ENCODE measurements around the gene HIP1. TPM values are rescaled to one million over a fixed set of nuclear protein-coding genes. Genes with fewer than 3 reads are reported as not detected.

The HIP1 gene
- 20.0 to 30.9 TPM (median 30.0 TPM) in 5 replicates for total RNA-seq (2022; extraction: Qiagen RNA extraction)

DNA sequence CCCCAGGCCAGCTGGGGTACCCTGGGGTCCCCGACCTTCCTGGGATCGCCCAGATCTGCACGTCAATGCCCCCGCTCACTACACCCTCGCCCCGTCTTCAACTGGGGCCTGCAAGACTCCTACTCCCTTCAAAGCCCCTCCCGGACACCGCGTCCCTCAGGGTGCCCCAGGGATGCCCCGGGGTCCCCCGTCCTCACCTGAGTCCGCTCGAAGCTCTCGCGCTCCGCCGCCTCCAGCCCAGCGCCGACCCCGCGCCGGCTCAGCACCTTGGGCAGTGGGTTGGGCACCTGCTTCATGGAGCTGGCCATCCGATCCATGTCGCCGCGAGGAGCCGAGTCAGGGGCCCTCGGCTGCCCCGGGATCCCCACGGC, at the start of gene HIP1:
Gene HIP1, minus strand, starts transcription at position 338 of the 371 bp plus-strand sequence. Its CDS starts 21 bp downstream, at position 317.

DNA sequence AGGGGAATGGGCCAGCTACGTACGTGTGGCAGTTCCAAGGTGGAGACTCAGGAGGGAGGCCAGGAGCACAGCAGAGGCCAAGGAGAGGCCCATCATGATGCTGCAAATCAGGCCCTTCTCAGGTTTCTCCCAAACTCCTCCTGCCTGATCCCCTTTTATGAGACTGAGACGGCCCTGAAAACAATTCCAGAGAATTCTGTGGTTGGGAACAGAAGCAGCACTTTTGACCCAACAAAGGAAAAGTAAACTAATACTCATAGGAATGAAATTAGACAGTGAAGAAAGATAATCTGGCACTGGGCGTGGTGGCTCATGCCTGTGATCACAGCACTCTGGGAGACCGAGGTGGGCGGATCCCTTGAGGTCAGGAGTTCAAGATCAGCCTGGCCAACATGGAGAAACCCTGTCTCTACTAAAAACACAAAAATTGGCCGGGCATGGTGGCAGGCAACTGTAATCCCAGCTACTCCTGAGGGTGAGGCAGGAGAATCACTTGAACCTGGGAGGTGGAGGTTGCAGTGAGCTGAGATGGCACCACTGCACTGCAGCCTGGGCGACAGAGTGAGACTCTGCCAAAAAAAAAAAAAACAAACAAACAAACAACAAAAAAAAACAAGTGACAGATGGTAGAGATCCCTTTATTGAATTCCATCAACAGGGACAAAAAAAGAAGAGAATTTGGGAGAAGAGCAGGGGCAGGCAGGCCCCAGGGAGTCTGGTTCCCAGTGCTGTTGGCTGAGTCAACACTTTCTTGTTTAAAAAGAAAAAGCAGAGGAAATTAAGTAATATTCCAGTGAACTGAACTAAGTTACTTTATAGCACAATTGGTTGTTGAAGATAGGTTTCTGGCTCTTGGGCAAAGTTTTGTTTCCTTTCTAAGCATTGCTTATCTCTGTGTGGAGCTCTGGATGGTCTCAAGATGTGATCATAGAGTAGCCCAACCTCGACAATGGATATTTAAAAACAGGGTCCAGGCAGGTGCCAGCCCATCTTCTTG, 33.6 kb upstream of the HIP1 start, which contains the start of gene CCL26:
Gene CCL26, minus strand, starts transcription at position 131 of the 997 bp plus-strand sequence. Its CDS starts 35 bp downstream, at position 96.

DNA sequence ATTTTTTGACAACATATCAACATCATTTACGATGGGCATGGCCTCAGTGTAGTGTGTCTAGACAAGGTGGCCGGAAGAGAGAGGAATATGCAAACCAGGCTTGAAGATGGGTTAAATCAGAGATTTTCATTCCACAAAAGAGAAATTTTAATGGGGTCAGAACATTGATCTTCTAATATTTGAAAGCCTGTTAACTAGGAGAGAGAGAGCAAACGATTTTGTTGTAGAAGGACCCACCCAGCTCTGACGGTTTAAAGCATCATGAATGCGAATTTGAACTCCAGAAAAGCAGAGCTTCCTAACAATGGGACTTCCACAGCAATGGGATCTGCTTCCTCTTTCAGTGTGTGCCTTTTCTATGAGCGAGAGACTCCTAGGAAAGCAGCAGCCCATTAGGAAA, 246.7 kb downstream of the HIP1 start, which contains the start of gene SPDYE5:
Gene SPDYE5, plus strand, starts transcription at position 301 of the 400 bp plus-strand sequence. CDS start 1,728 bp downstream, outside the sequence.

DNA sequence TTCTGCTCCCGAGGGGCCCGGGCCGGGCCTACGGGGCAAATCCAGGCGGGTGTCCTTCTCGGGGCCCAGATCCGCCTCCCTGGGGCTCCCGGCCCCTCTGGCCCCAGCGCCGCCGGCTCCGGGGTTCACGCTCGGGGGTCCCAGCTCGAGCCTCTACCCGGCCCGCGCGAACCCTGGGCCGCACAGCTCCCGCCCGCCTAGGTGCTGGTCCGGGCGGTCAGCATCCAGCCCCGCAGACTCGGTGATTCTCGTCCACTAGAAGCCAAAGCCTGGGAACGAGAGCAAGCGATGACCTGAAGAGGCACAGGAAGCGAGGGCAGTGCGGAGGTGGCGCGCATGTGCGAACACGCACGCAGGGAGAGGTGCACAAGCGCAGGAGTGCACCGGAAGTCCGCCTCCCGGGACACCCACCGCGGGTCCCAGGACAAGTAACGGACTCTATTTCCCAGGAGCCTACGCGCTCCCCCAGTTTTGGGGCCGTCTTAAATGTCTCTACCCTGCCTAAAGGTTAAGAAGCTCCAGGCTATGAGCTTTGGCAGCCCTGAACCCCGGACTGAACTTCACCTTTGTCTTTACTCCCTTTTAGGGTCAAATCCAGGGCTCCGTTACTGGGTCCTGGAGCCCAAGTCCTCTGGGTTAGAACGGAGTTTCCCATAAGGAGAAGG, 252.6 kb downstream of the HIP1 start, which contains the start of gene POM121C:
Gene POM121C, minus strand, starts transcription at position 321 of the 665 bp plus-strand sequence. CDS start 44,803 bp downstream, outside the sequence.

Other genes starting within 250 kb of the HIP1 start
- not detected in 5 replicates for gene SPDYE5, start 246.6 kb downstream of the HIP1 start, total RNA-seq (2022; extraction: Qiagen RNA extraction)
- 6.7 to 11.1 TPM (median 7.7 TPM) in 5 replicates for gene CCL26, start 33.3 kb upstream of the HIP1 start, total RNA-seq (2022; extraction: Qiagen RNA extraction)
- not detected in 5 replicates for gene CCL24, start 74.9 kb upstream of the HIP1 start, total RNA-seq (2022; extraction: Qiagen RNA extraction)
- gene RHBDD2, start 140.1 kb upstream of the HIP1 start, total RNA-seq (2022; extraction: Qiagen RNA extraction): 73.7 to 95.1 TPM (median 91.9 TPM) in 5 replicates
- 101 to 167 TPM (median 157 TPM) in 5 replicates for gene POR, start 176.2 kb upstream of the HIP1 start, total RNA-seq (2022; extraction: Qiagen RNA extraction)

All from A549 treated with dexamethasone at 1 μM for 4 hours (cell line).